GF-D8 (cell line): ENCODE measurements around the gene UBAC1.
A peak's percentile ranks its signal among the peaks of the same experiment; 100 is the strongest.
"Not testable (repeated sequence)": the region's sequence is repeated elsewhere in the genome, so short reads cannot be mapped to it uniquely, and the experiment has no call there.

Source experiments
- DNase-seq: peaks from one replicate; lab custom pipeline; 2025; lab: John Stamatoyannopoulos, UW

Gene UBAC1

GRCh38 chr9:135898634-135899407 lies 62.4 kb downstream of the UBAC1 start:
- DNase-seq = peak; percentile 9

DNA sequence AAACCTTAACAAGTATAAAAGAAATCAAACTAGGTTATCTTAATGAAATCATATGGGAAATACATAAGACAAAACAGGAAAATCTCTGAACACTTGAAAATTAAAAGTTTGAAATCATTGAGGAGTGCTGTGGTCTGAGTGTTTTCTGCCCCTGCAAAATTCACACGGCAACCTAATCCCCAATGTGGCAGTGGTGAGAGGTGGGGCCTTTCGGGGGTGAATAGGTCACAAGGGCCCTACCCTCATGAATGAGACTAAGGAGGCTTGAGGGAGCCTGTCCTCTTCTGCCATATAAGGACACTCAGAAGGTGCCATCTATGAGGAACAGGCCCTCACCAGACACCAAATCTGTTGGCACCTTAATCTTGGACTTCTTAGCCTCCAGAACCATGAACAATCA lies 64.5 kb downstream of the UBAC1 start:
- DNase-seq = no peak

DNA sequence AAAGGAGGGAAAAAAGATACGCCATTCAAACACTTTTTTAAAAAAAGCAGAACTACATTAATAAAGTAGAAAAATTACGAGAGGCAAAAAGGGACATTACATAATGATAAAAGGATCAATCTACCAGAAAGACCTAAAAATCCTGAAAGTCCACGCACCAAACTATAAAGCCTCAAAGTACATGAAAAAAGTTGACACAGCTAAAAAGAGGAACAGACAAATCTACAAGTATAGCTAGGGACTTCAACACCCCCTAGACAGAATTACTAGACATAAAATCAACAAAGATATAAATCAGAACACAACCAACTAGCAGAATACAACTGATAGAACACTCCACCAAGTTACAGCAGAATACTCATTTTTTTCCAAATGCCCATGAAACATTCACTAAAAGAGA lies 65.0 kb downstream of the UBAC1 start:
- no peak for DNase-seq

- DNase-seq = no peak
These were observed 65.8 kb downstream of the UBAC1 start for GRCh38 chr9:135895202-135895848.

GRCh38 chr9:135893104-135893503 lies 68.1 kb downstream of the UBAC1 start:
- no peak for DNase-seq

GRCh38 chr9:135892327-135892726 lies 68.8 kb downstream of the UBAC1 start:
- not testable (repeated sequence) for DNase-seq

DNA sequence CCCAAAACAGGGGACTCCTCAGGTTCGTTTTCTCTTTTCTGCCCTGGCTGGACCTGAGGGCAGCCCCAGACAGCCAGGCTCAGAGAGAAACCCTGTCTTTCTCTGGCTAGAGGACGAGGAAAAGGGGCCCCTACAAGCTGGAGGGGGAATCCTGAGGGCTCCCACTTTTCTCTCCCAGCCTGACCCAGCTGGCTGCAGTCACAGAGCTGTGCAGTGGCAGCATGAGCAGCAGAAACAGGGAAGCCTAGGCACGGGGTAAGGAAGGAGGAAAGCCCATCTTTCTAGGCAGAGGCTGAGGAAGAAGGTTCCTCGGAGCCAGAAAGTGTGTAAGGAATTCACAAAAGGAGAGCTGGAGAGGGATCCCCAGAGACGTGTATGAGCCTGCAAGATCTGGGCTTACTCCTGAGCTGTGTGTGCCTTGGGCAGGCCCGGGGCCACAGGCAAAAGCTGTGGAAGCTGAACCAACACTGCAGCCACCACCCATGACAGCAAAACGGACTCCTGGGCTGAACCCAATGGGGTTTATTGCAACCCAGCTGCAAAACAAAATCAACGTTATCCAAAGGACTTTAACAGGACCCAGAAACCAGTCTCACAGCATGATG lies 70.0 kb downstream of the UBAC1 start:
- no peak for DNase-seq

- DNase-seq = no peak
These were observed 70.8 kb downstream of the UBAC1 start for GRCh38 chr9:135890190-135891026.

DNA sequence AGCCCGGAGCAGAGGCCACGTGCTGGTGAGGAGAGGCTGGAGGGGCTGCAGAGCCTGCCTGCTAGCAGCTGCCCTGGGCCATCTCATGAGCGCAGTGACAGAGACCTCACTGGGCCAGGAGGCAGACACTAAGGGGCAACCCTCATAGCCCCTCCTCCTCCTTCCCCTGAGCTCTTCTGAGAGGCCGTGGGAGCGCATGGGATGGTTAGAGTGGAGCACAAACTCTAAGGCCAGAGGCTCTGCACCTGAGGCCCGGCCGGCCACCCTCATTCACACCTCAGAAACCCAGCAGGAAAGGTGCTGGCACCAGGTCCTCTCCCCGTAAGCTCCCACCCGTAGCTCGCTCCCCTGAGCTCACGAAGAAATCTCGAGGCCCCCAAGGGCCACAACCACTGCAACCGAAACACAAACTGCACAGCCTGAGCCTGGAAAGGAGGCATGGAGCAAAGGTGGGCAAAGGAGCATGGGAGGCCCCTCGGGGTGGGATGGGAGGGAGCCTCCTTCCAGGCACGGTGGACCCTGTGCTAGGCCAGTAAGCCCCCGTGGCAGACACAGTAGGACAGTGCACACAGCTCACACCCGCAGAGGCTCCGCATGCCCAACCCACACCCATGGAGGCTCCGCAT lies 71.5 kb downstream of the UBAC1 start:
- DNase-seq = no peak

- no peak for DNase-seq
These were observed 72.3 kb downstream of the UBAC1 start for GRCh38 chr9:135888766-135889394.

DNA sequence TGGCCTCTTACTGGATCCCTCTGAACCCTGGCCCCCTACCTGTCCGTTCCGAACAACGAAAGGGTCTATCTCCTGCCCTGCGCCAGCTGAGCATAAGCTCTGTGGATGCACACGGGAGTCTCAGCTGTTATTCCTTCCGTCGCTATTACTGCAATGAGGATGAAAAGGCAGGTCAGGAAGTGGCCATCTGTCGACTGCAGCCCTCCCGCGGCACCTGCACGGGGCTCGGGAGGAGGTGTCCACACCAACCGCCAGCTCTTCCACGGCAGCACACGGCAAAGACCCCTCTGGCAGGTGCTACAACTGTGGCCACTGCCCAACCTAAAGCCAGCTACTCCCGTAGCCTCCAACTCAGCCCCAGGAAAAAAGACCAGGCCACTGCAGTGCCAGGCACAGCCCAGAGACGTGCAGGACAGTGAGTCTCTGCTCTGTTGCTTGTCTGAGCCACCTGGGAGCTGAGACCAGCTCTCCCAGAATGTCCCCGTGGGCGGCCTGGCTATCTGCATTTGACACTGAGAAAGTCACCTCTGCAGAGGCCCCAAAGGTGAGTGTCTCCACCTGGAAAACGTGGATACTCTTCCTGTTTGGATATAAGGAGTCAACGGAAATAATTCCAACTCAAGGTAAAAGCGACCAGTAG lies 72.9 kb downstream of the UBAC1 start:
- no peak for DNase-seq

- peak; percentile 69 for DNase-seq
These were observed 73.6 kb downstream of the UBAC1 start for GRCh38 chr9:135887585-135888050.

DNA sequence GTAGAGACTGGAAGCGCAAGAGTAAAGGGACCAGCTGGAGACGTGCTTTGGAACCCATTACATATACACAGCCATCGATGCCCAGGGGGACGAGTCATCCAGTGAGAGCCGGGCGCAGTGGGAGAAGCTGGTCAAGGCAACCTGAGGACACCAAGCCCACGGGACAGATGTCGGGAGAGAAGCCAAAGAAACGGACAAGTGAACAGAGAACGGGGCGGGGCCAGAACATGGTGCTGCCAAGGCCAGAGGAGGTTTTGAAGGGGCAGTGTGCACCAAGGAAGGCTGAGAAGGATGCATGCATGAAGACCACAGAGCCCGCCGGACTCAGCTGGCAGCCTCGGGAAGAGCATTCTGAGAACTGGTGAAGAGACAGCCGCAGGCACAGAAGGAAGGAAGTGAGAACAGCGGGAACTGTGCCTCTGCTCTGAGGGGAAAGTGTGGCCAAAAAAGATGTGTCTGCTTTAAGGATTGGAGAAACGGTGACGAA lies 74.1 kb downstream of the UBAC1 start:
- DNase-seq = peak; percentile 71

- DNase-seq = no peak
These were observed 74.8 kb downstream of the UBAC1 start for GRCh38 chr9:135886147-135886981.

- no peak for DNase-seq
These were observed 75.9 kb downstream of the UBAC1 start for GRCh38 chr9:135885100-135885853.

- DNase-seq = no peak
These were observed 76.7 kb downstream of the UBAC1 start for GRCh38 chr9:135884328-135885035.

DNA sequence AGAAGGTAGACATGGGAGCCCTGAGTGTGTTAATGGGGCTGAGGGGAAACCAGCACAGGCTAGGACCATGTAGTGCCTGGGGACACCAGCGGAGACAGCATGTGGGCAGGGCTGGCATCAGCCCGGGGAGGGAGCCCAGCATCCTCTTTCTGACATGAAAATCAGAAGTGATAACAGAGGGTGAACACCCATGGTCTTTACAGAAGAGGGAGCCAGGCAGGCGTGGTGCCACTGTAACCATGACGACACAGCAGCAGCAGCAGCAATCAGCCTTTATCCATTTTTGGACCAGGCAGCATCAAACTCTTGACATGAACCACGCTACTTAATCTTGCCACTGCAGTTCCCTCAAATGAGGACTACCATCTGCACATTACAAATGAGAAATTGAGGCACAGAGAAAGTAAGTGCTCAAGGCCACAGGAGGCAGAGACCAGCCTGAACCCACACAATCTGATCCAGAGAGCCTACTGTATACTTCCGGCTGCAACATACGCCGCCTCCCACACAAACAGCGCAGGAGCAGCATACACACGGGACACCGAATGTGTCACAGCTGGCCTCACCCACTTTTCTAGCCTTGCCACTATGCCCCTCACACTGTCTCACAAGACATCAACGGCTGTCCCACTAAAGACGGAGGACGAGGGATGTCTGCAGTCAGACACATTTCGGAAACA lies 77.6 kb downstream of the UBAC1 start:
- no peak for DNase-seq
